ENCODE data around the gene GHRL.

GHRL gene

GRCh38 chr3:10289077-10289476 lies 3.7 kb downstream of the GHRL start:
- Histone ChIP-seq H3K79me1 (ENCODE audit: low read depth, low read length) (no peaks in the 10 kb centered on the region), H3K14ac (ENCODE audit: low read length) (no peak overlapping the region), H3K4me2 (ENCODE audit: insufficient read depth, low read length, poor library complexity, severe bottlenecking) (no peak overlapping the region), H4K91ac (ENCODE audit: low read depth, low read length, poor library complexity) (no peak overlapping the region), H3K9ac (ENCODE audit: low read depth, low read length, poor library complexity) (no peak overlapping the region), H3K36me3 (replicated peaks in 1 of 2; ENCODE audit: control insufficient read depth in 2 of 2, insufficient read depth in 2 of 2, low read length in 2 of 2) (peaks cover 2 to 60% of the 10 kb centered on the region in 2 donors), H2BK120ac (ENCODE audit: low read depth, low read length) (no peak overlapping the region), H2BK5ac (ENCODE audit: low read length) (no peak overlapping the region), H3K4me3 (ENCODE audit: low read length in 2 of 2) (no peak overlapping the region), H2AFZ (ENCODE audit: low read length) (no peak overlapping the region), H2BK12ac (ENCODE audit: low read length) (no peak overlapping the region), H3K18ac (ENCODE audit: low read length) (no peak overlapping the region), H3K4ac (ENCODE audit: low read length) (no peak overlapping the region), H3K27ac (replicated peaks; ENCODE audit: low read length) (no peak overlapping the region), H2AK5ac (ENCODE audit: low read depth, low read length) (no peak overlapping the region), H3K23ac (ENCODE audit: low read depth, low read length, poor library complexity) (no peak overlapping the region), H3K4me1 (ENCODE audit: control insufficient read depth in 2 of 2, insufficient read depth in 1 of 2, low read depth in 1 of 2, low read length in 2 of 2) (peaks cover 12 to 22% of the 10 kb centered on the region in 2 donors), H2BK15ac (ENCODE audit: low read length) (no peak overlapping the region), H3K27me3 (ENCODE audit: control insufficient read depth in 3 of 3, insufficient read depth in 3 of 3, low read depth in 1 of 3, low read length in 3 of 3) (no peaks in the 10 kb centered on the region), H4K8ac (ENCODE audit: low read depth, low read length) (no peak overlapping the region), H3K9me3 (replicated peaks in 1 of 2; ENCODE audit: control insufficient read depth in 2 of 2, insufficient read depth in 1 of 2, low read depth in 1 of 2, low read length in 2 of 2) (no peaks in the 10 kb centered on the region)
- no CpG with 5 or more reads among the region's 9 CpGs for WGBS, 2 donors (ENCODE audit: extremely low coverage in 2 of 2, insufficient read length in 2 of 2, insufficient replicate concordance in 1 of 2)
- no peak for DNase-seq (ENCODE audit: low spot score)

- DNase-seq (ENCODE audit: low spot score), result no peak
- H3K14ac ChIP-seq (ENCODE audit: low read length), result no peak overlapping the region
- H2BK12ac ChIP-seq (ENCODE audit: low read length), result no peak overlapping the region
- no peak overlapping the region for H3K9ac ChIP-seq (ENCODE audit: low read depth, low read length, poor library complexity)
- H3K9me3 ChIP-seq (replicated peaks in 1 of 2; ENCODE audit: control insufficient read depth in 2 of 2, insufficient read depth in 1 of 2, low read depth in 1 of 2, low read length in 2 of 2), result no peaks in the 10 kb centered on the region
- H2AFZ ChIP-seq (ENCODE audit: low read length), result no peak overlapping the region
- no peaks in the 10 kb centered on the region for H3K27me3 ChIP-seq (ENCODE audit: control insufficient read depth in 3 of 3, insufficient read depth in 3 of 3, low read depth in 1 of 3, low read length in 3 of 3)
- no peak overlapping the region for H4K8ac ChIP-seq (ENCODE audit: low read depth, low read length)
- no peaks in the 10 kb centered on the region for H3K79me1 ChIP-seq (ENCODE audit: low read depth, low read length)
- H3K4me1 ChIP-seq (ENCODE audit: control insufficient read depth in 2 of 2, insufficient read depth in 1 of 2, low read depth in 1 of 2, low read length in 2 of 2), result peaks cover 12 to 22% of the 10 kb centered on the region in 2 donors
- no peak overlapping the region for H3K4me3 ChIP-seq (ENCODE audit: low read length in 2 of 2)
- peak overlapping the region; percentile 13 for H3K23ac ChIP-seq (ENCODE audit: low read depth, low read length, poor library complexity)
- H2AK5ac ChIP-seq (ENCODE audit: low read depth, low read length), result no peak overlapping the region
- H3K4me2 ChIP-seq (ENCODE audit: insufficient read depth, low read length, poor library complexity, severe bottlenecking), result no peak overlapping the region
- H3K27ac ChIP-seq (replicated peaks; ENCODE audit: low read length), result no peak overlapping the region
- WGBS, 2 donors (ENCODE audit: extremely low coverage in 2 of 2, insufficient read length in 2 of 2, insufficient replicate concordance in 1 of 2), result no CpG with 5 or more reads among the region's 11 CpGs
- H2BK5ac ChIP-seq (ENCODE audit: low read length), result no peak overlapping the region
- no peak overlapping the region for H4K91ac ChIP-seq (ENCODE audit: low read depth, low read length, poor library complexity)
- H3K18ac ChIP-seq (ENCODE audit: low read length), result no peak overlapping the region
- no peak overlapping the region for H2BK15ac ChIP-seq (ENCODE audit: low read length)
- H3K36me3 ChIP-seq (replicated peaks in 1 of 2; ENCODE audit: control insufficient read depth in 2 of 2, insufficient read depth in 2 of 2, low read length in 2 of 2), result peaks cover 2 to 66% of the 10 kb centered on the region in 2 donors
- H3K4ac ChIP-seq (ENCODE audit: low read length), result no peak overlapping the region
- no peak overlapping the region for H2BK120ac ChIP-seq (ENCODE audit: low read depth, low read length)
Observed at GRCh38 chr3:10288575-10288960, 4.2 kb downstream of the GHRL start.

GRCh38 chr3:10287936-10288574 lies 4.7 kb downstream of the GHRL start:
- Histone ChIP-seq H3K4me1 (ENCODE audit: control insufficient read depth in 2 of 2, insufficient read depth in 1 of 2, low read depth in 1 of 2, low read length in 2 of 2) (peaks cover 12 to 22% of the 10 kb centered on the region in 2 donors), H2BK12ac (ENCODE audit: low read length) (no peak overlapping the region)
- WGBS, 2 donors (ENCODE audit: extremely low coverage in 2 of 2, insufficient read length in 2 of 2, insufficient replicate concordance in 1 of 2), result no CpG with 5 or more reads among the region's 12 CpGs

GRCh38 chr3:10286596-10287295 lies 6.0 kb downstream of the GHRL start:
- peak; percentile 58 for DNase-seq (ENCODE audit: low spot score)
- no peak overlapping the region for H2BK120ac ChIP-seq (ENCODE audit: low read depth, low read length)

More at GRCh38 chr3:10287936-10288574, 4.7 kb downstream of the GHRL start:
- no peak for DNase-seq (ENCODE audit: low spot score)
- H3K27ac ChIP-seq (replicated peaks; ENCODE audit: low read length), result no peak overlapping the region
- H3K18ac ChIP-seq (ENCODE audit: low read length), result no peak overlapping the region
- no peak overlapping the region for H4K91ac ChIP-seq (ENCODE audit: low read depth, low read length, poor library complexity)
- no peak overlapping the region for H3K4me3 ChIP-seq (ENCODE audit: low read length in 2 of 2)
- H2BK5ac ChIP-seq (ENCODE audit: low read length), result no peak overlapping the region
- H3K9me3 ChIP-seq (replicated peaks in 1 of 2; ENCODE audit: control insufficient read depth in 2 of 2, insufficient read depth in 1 of 2, low read depth in 1 of 2, low read length in 2 of 2), result no peaks in the 10 kb centered on the region
- H2BK120ac ChIP-seq (ENCODE audit: low read depth, low read length), result no peak overlapping the region
- H3K4ac ChIP-seq (ENCODE audit: low read length), result no peak overlapping the region
- H3K4me2 ChIP-seq (ENCODE audit: insufficient read depth, low read length, poor library complexity, severe bottlenecking), result no peak overlapping the region
- no peaks in the 10 kb centered on the region for H3K79me1 ChIP-seq (ENCODE audit: low read depth, low read length)
- H4K8ac ChIP-seq (ENCODE audit: low read depth, low read length), result no peak overlapping the region
- no peak overlapping the region for H3K14ac ChIP-seq (ENCODE audit: low read length)
- no peak overlapping the region for H3K9ac ChIP-seq (ENCODE audit: low read depth, low read length, poor library complexity)
- H3K27me3 ChIP-seq (ENCODE audit: control insufficient read depth in 3 of 3, insufficient read depth in 3 of 3, low read depth in 1 of 3, low read length in 3 of 3), result no peaks in the 10 kb centered on the region
- H3K36me3 ChIP-seq (replicated peaks in 1 of 2; ENCODE audit: control insufficient read depth in 2 of 2, insufficient read depth in 2 of 2, low read length in 2 of 2), result peaks cover 3 to 68% of the 10 kb centered on the region in 2 donors
- H2AK5ac ChIP-seq (ENCODE audit: low read depth, low read length), result peak overlapping the region; percentile 20
- H2AFZ ChIP-seq (ENCODE audit: low read length), result no peak overlapping the region
- no peak overlapping the region for H3K23ac ChIP-seq (ENCODE audit: low read depth, low read length, poor library complexity)
- no peak overlapping the region for H2BK15ac ChIP-seq (ENCODE audit: low read length)

More at GRCh38 chr3:10286596-10287295, 6.0 kb downstream of the GHRL start:
- Histone ChIP-seq H3K4me3 (ENCODE audit: low read length in 2 of 2) (no peak overlapping the region), H2BK15ac (ENCODE audit: low read length) (no peak overlapping the region), H3K36me3 (replicated peaks in 1 of 2; ENCODE audit: control insufficient read depth in 2 of 2, insufficient read depth in 2 of 2, low read length in 2 of 2) (peaks cover 4 to 66% of the 10 kb centered on the region in 2 donors), H3K27me3 (ENCODE audit: control insufficient read depth in 3 of 3, insufficient read depth in 3 of 3, low read depth in 1 of 3, low read length in 3 of 3) (no peaks in the 10 kb centered on the region), H3K14ac (ENCODE audit: low read length) (no peak overlapping the region), H4K91ac (ENCODE audit: low read depth, low read length, poor library complexity) (no peak overlapping the region), H3K4me2 (ENCODE audit: insufficient read depth, low read length, poor library complexity, severe bottlenecking) (no peak overlapping the region), H3K9ac (ENCODE audit: low read depth, low read length, poor library complexity) (no peak overlapping the region), H3K4me1 (ENCODE audit: control insufficient read depth in 2 of 2, insufficient read depth in 1 of 2, low read depth in 1 of 2, low read length in 2 of 2) (peaks cover 12 to 22% of the 10 kb centered on the region in 2 donors), H3K4ac (ENCODE audit: low read length) (no peak overlapping the region), H2BK12ac (ENCODE audit: low read length) (no peak overlapping the region), H2AFZ (ENCODE audit: low read length) (no peak overlapping the region), H3K27ac (replicated peaks; ENCODE audit: low read length) (no peak overlapping the region), H2BK5ac (ENCODE audit: low read length) (no peak overlapping the region), H3K79me1 (ENCODE audit: low read depth, low read length) (no peaks in the 10 kb centered on the region), H3K18ac (ENCODE audit: low read length) (no peak overlapping the region), H2AK5ac (ENCODE audit: low read depth, low read length) (no peak overlapping the region), H3K23ac (ENCODE audit: low read depth, low read length, poor library complexity) (no peak overlapping the region), H4K8ac (ENCODE audit: low read depth, low read length) (no peak overlapping the region), H3K9me3 (replicated peaks in 1 of 2; ENCODE audit: control insufficient read depth in 2 of 2, insufficient read depth in 1 of 2, low read depth in 1 of 2, low read length in 2 of 2) (no peaks in the 10 kb centered on the region)
- WGBS, 2 donors (ENCODE audit: extremely low coverage in 2 of 2, insufficient read length in 2 of 2, insufficient replicate concordance in 1 of 2), result no CpG with 5 or more reads among the region's 2 CpGs

Data from neuronal stem cell (in vitro differentiated cells).